H7 (cell line): ENCODE results near the gene BAAT. TPM values are rescaled to one million over a fixed set of nuclear protein-coding genes. Genes with fewer than 3 reads are reported as not detected.

Source experiments
- DNase-seq: peaks from one replicate; pipeline ENCODE4 v3.0.0; 2012
- H3K27me3 ChIP-seq: 2 replicates; pipeline ENCODE4 v1.6.0; 2011; ENCODE audit warnings: mild to moderate bottlenecking, low read length; ENCODE audit not compliant: control insufficient read depth, insufficient read depth
- H3K36me3 ChIP-seq: replicated peaks from 2 replicates; pipeline ENCODE4 v1.5.1; 2011; ENCODE audit warnings: low read length; ENCODE audit not compliant: control insufficient read depth, insufficient read depth
- H3K4me3 ChIP-seq: 2 replicates; pipeline ENCODE4 v1.5.1; 2011; ENCODE audit warnings: low read depth, mild to moderate bottlenecking, control low read depth, low read length, moderate library complexity; ENCODE audit not compliant: insufficient read depth
- total RNA-seq: library from RNA; depleted of rRNA; stranded (reverse); fragments of >200 nt; shearing (Covaris generic); gene quantifications from 2 replicates; pipeline ENCODE4 v1.2.3, GENCODE V29; 2014

The BAAT gene
- total RNA-seq, 1 experiment from 2014 or later, result 0.10 TPM

- Histone ChIP-seq H3K27me3 (no peaks in the 10 kb centered on the region), H3K4me3 (no peak overlapping the region), H3K36me3 (no peaks in the 10 kb centered on the region)
- DNase-seq, result no peak
These were observed 30.0 kb upstream of the BAAT start for GRCh38 chr9:101414839-101415238.

DNA sequence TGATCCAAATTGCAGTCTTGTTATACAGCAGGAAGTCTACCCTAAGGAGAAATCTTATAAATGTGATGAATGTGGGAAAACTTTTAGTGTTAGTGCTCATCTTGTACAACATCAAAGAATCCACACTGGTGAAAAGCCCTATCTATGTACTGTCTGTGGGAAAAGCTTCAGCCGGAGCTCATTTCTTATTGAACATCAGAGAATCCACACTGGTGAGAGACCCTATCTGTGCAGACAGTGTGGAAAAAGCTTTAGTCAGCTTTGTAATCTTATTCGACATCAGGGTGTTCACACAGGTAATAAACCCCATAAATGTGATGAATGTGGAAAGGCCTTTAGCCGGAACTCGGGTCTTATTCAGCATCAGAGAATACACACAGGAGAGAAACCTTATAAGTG is 24.3 kb upstream of the BAAT start:
- H3K4me3 ChIP-seq, result no peak overlapping the region
- peaks cover 14% of the 10 kb centered on the region for H3K36me3 ChIP-seq
- no peaks in the 10 kb centered on the region for H3K27me3 ChIP-seq
- DNase-seq, result no peak

DNA sequence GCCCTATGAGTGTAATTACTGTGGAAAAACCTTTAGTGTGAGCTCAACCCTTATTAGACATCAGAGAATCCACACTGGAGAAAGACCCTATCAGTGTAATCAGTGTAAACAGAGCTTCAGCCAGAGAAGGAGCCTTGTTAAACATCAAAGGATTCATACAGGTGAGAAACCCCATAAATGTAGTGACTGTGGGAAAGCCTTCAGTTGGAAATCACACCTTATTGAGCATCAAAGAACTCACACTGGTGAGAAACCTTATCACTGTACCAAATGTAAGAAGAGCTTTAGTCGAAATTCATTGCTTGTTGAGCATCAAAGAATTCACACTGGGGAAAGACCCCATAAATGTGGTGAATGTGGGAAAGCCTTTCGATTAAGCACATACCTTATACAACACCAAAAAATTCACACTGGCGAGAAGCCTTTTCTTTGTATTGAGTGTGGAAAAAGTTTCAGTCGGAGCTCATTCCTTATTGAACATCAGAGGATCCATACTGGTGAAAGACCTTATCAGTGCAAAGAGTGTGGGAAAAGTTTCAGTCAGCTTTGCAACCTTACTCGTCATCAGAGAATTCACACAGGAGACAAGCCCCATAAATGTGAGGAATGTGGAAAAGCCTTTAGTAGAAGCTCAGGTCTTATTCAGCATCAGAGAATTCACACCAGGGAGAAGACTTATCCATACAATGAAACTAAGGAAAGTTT is 23.7 kb upstream of the BAAT start:
- no peak for DNase-seq
- H3K27me3 ChIP-seq, result no peaks in the 10 kb centered on the region
- peaks cover 15% of the 10 kb centered on the region for H3K36me3 ChIP-seq
- no peak overlapping the region for H3K4me3 ChIP-seq

- peaks cover 21% of the 10 kb centered on the region for H3K36me3 ChIP-seq
- H3K4me3 ChIP-seq, result no peak overlapping the region
- DNase-seq, result no peak
- H3K27me3 ChIP-seq, result no peaks in the 10 kb centered on the region
These were observed 18.9 kb upstream of the BAAT start for GRCh38 chr9:101403516-101404285.

- H3K27me3 ChIP-seq, result no peaks in the 10 kb centered on the region
- H3K36me3 ChIP-seq, result peaks cover 12% of the 10 kb centered on the region
- H3K4me3 ChIP-seq, result no peak overlapping the region
- DNase-seq, result no peak
These were observed 15.3 kb upstream of the BAAT start for GRCh38 chr9:101400120-101400519.

DNA sequence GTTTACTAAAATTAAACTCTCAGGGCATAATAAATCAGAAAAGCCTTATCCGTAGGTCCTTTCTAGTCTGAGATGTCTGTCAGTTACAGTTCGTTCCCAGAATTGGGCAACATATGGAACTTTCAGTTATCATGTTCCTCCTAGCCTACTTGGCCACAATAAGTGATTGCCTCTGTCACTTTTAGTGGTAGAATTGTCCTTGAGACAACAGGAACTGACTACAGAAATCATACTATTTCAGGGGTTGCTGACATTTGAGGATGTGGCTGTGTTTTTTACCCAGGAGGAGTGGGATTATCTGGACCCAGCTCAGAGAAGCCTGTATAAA is 14.8 kb upstream of the BAAT start:
- DNase-seq, result no peak
- no peaks in the 10 kb centered on the region for H3K27me3 ChIP-seq
- H3K36me3 ChIP-seq, result peaks cover 12% of the 10 kb centered on the region
- peak overlapping the region; percentile 75 for H3K4me3 ChIP-seq

GRCh38 chr9:101398930-101399642 is 14.3 kb upstream of the BAAT start:
- no peak for DNase-seq
- H3K36me3 ChIP-seq, result peaks cover 12% of the 10 kb centered on the region
- peak overlapping the region; percentile 75 for H3K4me3 ChIP-seq
- H3K27me3 ChIP-seq, result no peaks in the 10 kb centered on the region

DNA sequence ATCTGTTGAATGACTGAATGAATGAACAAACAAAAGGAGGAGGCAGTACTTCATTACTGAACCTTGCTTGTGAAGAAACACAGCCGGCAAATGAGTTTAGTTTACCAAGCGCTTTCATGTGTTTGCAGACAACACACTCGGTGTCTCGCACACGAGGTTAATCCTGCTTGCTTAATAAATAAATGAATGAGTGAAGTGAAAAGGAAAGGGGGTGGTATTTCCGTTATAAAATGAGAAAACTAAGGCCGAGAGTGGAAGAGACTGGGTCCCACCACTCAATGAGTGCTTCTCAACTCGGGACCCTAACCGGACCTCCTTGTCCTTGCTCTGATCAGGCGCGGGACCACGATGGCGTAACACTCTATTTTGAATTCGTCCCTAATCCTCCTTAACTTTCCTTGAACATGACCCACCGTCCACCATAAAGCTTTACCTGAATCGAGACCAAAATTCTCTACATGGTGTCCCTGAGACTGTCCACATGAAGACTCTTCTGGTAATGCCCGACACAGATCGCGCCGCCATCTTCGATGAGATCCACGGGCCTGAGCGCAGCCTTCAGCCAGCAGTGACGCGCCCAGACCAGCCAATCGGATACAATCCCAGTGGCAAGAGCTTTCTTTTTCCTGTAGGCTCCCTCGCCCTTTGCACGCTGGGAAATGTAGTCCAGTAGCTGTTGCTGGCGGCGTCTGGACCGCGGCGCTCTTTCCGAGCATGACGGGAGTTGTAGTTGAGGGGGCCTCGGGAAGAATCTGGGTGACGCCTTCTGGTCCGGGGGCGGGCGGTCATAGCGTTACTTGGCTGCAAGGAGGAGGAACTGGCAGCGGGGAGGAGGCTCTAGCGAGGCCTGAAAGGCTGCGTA is 13.5 kb upstream of the BAAT start, which contains the start of the genes MRPL50 and ZNF189:
MRPL50 (minus strand) TSS at position 551 of the 862 bp plus-strand sequence; CDS start at position 525, 26 bp downstream.
ZNF189 (plus strand) TSS at position 784 of the 862 bp plus-strand sequence. CDS start 306 bp downstream, outside the sequence.
- DNase-seq, result peak; percentile 87
- Histone ChIP-seq H3K27me3 (no peaks in the 10 kb centered on the region), H3K36me3 (peaks cover 10% of the 10 kb centered on the region), H3K4me3 (peak within 1 kb of the TSS; percentile 75)

- Histone ChIP-seq H3K27me3 (no peaks in the 10 kb centered on the region), H3K4me3 (peak overlapping the region; percentile 61), H3K36me3 (peaks cover 8% of the 10 kb centered on the region)
- no peak for DNase-seq
These were observed 12.9 kb upstream of the BAAT start for GRCh38 chr9:101397746-101398067.

GRCh38 chr9:101394687-101395086 is 9.9 kb upstream of the BAAT start:
- Histone ChIP-seq H3K4me3 (no peak overlapping the region), H3K27me3 (no peaks in the 10 kb centered on the region), H3K36me3 (peaks cover 3% of the 10 kb centered on the region)
- no peak for DNase-seq

GRCh38 chr9:101393135-101393534 is 8.3 kb upstream of the BAAT start:
- Histone ChIP-seq H3K27me3 (no peaks in the 10 kb centered on the region), H3K4me3 (no peak overlapping the region), H3K36me3 (peaks cover 3% of the 10 kb centered on the region)
- no peak for DNase-seq

DNA sequence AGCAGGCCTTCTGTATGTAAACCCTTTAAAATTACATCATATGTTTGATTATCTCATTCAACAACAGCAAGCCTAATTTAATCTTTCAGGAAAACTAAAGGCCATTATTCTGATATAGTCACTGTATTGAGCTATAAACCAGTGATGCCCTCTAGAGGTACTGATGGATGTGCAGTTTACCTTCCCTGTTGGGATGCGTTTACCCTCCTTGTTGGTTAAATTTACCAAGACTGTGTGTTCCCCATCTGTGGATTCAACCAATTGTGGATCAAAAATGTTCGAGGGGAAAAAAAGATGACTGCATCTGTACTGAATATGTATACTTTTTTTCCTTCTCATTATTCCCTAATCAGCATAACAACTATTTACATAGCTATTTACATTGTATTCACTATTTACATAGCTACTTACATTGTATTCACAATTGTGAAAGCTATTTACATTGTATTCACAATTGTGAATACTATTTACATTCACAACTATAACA is 3.7 kb upstream of the BAAT start:
- Histone ChIP-seq H3K27me3 (no peaks in the 10 kb centered on the region), H3K4me3 (no peak overlapping the region), H3K36me3 (peaks cover 1% of the 10 kb centered on the region)
- no peak for DNase-seq

GRCh38 chr9:101387871-101388506 is 3.2 kb upstream of the BAAT start:
- Histone ChIP-seq H3K4me3 (no peak overlapping the region), H3K27me3 (no peaks in the 10 kb centered on the region), H3K36me3 (peaks cover 1% of the 10 kb centered on the region)
- DNase-seq, result peak; percentile 15

DNA sequence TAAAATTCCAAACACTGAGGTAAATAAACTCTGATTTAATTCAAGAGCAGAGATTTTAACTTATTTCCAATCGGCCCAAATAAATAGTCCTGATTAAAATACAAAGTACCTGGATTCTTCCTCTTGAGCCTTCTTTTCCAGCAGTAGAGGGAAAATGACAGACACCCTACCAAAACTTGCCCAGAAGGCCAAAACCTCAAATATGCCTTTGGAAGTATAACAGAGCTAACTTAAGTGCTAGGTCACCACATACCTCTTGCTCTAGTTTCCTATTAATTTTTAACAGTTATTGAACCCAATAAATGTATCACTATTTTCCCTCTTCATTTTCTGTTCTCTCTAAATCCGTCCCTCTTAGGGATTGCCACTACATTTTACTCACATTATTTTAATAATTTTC is 1.4 kb downstream of the BAAT start:
- Histone ChIP-seq H3K27me3 (no peaks in the 10 kb centered on the region), H3K36me3 (no peaks in the 10 kb centered on the region), H3K4me3 (no peak overlapping the region)
- DNase-seq, result no peak
